Activated T-cell treated with anti-CD3 and anti-CD28 coated beads for 4 hours (primary cell): Measurements from ENCODE around the gene MLLT10.

Experiments
- DNase-seq: peaks from one replicate; pipeline ENCODE4 v3.0.0-alpha.2; 2020

The MLLT10 gene

GRCh38 chr10:21517134-21518031 is 16.6 kb upstream of the MLLT10 start:
- DNase-seq: no peak

- DNase-seq: no peak
Observed at GRCh38 chr10:21518149-21518640, 15.8 kb upstream of the MLLT10 start.

GRCh38 chr10:21518641-21519396 is 15.2 kb upstream of the MLLT10 start:
- DNase-seq: no peak

GRCh38 chr10:21519397-21519933 is 14.6 kb upstream of the MLLT10 start:
- no peak for DNase-seq

GRCh38 chr10:21519941-21520436 is 14.0 kb upstream of the MLLT10 start:
- DNase-seq: no peak

GRCh38 chr10:21520509-21520908 is 13.5 kb upstream of the MLLT10 start:
- no peak for DNase-seq

GRCh38 chr10:21520949-21521348 is 13.1 kb upstream of the MLLT10 start:
- no peak for DNase-seq

- no peak for DNase-seq
Observed at GRCh38 chr10:21521751-21522533, 12.1 kb upstream of the MLLT10 start.

GRCh38 chr10:21522631-21523406 is 11.2 kb upstream of the MLLT10 start:
- no peak for DNase-seq

- no peak for DNase-seq
Observed at GRCh38 chr10:21523557-21524008, 10.4 kb upstream of the MLLT10 start.

GRCh38 chr10:21524131-21524525 is 9.9 kb upstream of the MLLT10 start:
- DNase-seq: no peak

- no peak for DNase-seq
Observed at GRCh38 chr10:21524526-21525366, 9.3 kb upstream of the MLLT10 start.

GRCh38 chr10:21525367-21526187 is 8.5 kb upstream of the MLLT10 start, which contains the start of gene SKIDA1:
Gene SKIDA1 (minus strand): TSS chr10:21525682. CDS start chr10:21517822, 7,860 bp downstream.
- DNase-seq: peak; percentile 35

- DNase-seq: peak; percentile 49
Observed at GRCh38 chr10:21526188-21526859, 7.7 kb upstream of the MLLT10 start.

- DNase-seq: no peak
Observed at GRCh38 chr10:21526860-21527597, 7.0 kb upstream of the MLLT10 start.

GRCh38 chr10:21527598-21528235 is 6.3 kb upstream of the MLLT10 start:
- DNase-seq: no peak

GRCh38 chr10:21528236-21529031 is 5.6 kb upstream of the MLLT10 start:
- no peak for DNase-seq
